Measurements from ENCODE around the gene RAP1GDS1.

GRCh38 chr4:98444371-98444770 is 183.2 kb downstream of the RAP1GDS1 start:
- TF ChIP-seq CTCF (IDR thresholded peaks at IDR 0.05; ENCODE audit: low read depth, low read length, missing input control): no peak
- no peak for TF ChIP-seq REST (IDR thresholded peaks at IDR 0.05)
- no peak for TF ChIP-seq ATF3 (IDR thresholded peaks at IDR 0.05)
- no peak for TF ChIP-seq MAX (IDR thresholded peaks at IDR 0.05)
- no peak for TF ChIP-seq SP1 (IDR thresholded peaks at IDR 0.05)
- TF ChIP-seq RAD21 (IDR thresholded peaks at IDR 0.05): no peak
- TF ChIP-seq ZBTB33 (IDR thresholded peaks at IDR 0.05): no peak
- no peak for TF ChIP-seq GABPA (IDR thresholded peaks at IDR 0.05 in 1 of 2, conservative IDR thresholded peaks at IDR 0.05 in 1 of 2)
- no peak for TF ChIP-seq HNF4G (IDR thresholded peaks at IDR 0.05)
- no peak for TF ChIP-seq NR2F2 (IDR thresholded peaks at IDR 0.05)
- TF ChIP-seq YY1 (IDR thresholded peaks at IDR 0.05): no peak
- no peak for TF ChIP-seq EGR1 (IDR thresholded peaks at IDR 0.05; ENCODE audit: low read depth in 2 of 2)
- TF ChIP-seq JUND (IDR thresholded peaks at IDR 0.05): no peak
- TF ChIP-seq FOXA1 (IDR thresholded peaks at IDR 0.05): no peak
